Measurements from ENCODE around the gene TP53I3. TPM values are rescaled to one million over a fixed set of nuclear protein-coding genes. Genes with fewer than 3 reads are reported as not detected.

Gene TP53I3
- 55.0 and 70.7 TPM in 2 replicates for total RNA-seq

GRCh38 chr2:24084386-24085199, at the start of gene TP53I3:
Gene TP53I3, minus strand, starts transcription at chr2:24084834. Its CDS starts 508 bp downstream, at chr2:24084326.

GRCh38 chr2:24123195-24123921, 38.7 kb upstream of the TP53I3 start, which contains the start of the genes FAM228B and PFN4:
Gene FAM228B, plus strand, starts transcription at chr2:24123469. Its CDS starts 893 bp downstream, at chr2:24124362.
Gene PFN4, minus strand, starts transcription at chr2:24123334. Its CDS starts 799 bp downstream, at chr2:24122535.

GRCh38 chr2:24075915-24076848, 8.5 kb downstream of the TP53I3 start, which contains the start of gene SF3B6:
Gene SF3B6, minus strand, starts transcription at chr2:24076326. Its CDS starts 97 bp downstream, at chr2:24076229.

GRCh38 chr2:24049485-24050021, 35.1 kb downstream of the TP53I3 start, which contains the start of gene FKBP1B:
Gene FKBP1B, plus strand, starts transcription at chr2:24049741. Its CDS starts 109 bp downstream, at chr2:24049850.

GRCh38 chr2:24046930-24047702, 37.5 kb downstream of the TP53I3 start, which contains the start of gene WDCP:
Gene WDCP, minus strand, starts transcription at chr2:24047391. Its CDS starts 7,897 bp downstream, at chr2:24039494.

Other genes starting within 250 kb of the TP53I3 start
- 5.4 and 5.6 TPM in 2 replicates for gene ATAD2B, start 157.7 kb downstream of the TP53I3 start, total RNA-seq
- 5.0 and 12.7 TPM in 2 replicates for gene UBXN2A, start 144.4 kb downstream of the TP53I3 start, total RNA-seq
- 0.14 TPM in 1 of 2 replicates, not detected in the other for gene MFSD2B, start 74.7 kb downstream of the TP53I3 start, total RNA-seq
- gene WDCP, start 37.4 kb downstream of the TP53I3 start, total RNA-seq, result 5.4 and 5.5 TPM in 2 replicates
- 25.4 and 29.4 TPM in 2 replicates for gene FKBP1B, start 35.1 kb downstream of the TP53I3 start, total RNA-seq
- gene SF3B6, start 8.5 kb downstream of the TP53I3 start, total RNA-seq, result 226 and 240 TPM in 2 replicates
- gene PFN4, start 38.5 kb upstream of the TP53I3 start, total RNA-seq, result not detected in 2 replicates
- 2.0 and 2.3 TPM in 2 replicates for gene FAM228B, start 38.6 kb upstream of the TP53I3 start, total RNA-seq
- 0.28 TPM in 1 of 2 replicates, not detected in the other for gene FAM228A, start 90.2 kb upstream of the TP53I3 start, total RNA-seq